Left renal pelvis (tissue), 4 donors: ENCODE data around the gene TYRP1. TPM values are rescaled to one million over a fixed set of nuclear protein-coding genes. Genes with fewer than 3 reads are reported as not detected.

Source experiments
- DNase-seq, 4 donors: peaks; one replicate each; pipeline ENCODE4 v3.0.0-alpha.2; 2013; ENCODE audit warnings: low read depth in 4 of 4, low spot score in 3 of 4
- polyA plus RNA-seq, 4 donors: library from polyadenylated mRNA; unstranded; fragments of 120-200 nt; gene quantifications; one replicate each; pipeline ENCODE4 v1.2.1, GENCODE V29; 2013; ENCODE audit not compliant: insufficient read length in 4 of 4

TYRP1 gene
- polyA plus RNA-seq, 4 donors, result 0.27 to 2.5 (median 1.7) TPM

DNA sequence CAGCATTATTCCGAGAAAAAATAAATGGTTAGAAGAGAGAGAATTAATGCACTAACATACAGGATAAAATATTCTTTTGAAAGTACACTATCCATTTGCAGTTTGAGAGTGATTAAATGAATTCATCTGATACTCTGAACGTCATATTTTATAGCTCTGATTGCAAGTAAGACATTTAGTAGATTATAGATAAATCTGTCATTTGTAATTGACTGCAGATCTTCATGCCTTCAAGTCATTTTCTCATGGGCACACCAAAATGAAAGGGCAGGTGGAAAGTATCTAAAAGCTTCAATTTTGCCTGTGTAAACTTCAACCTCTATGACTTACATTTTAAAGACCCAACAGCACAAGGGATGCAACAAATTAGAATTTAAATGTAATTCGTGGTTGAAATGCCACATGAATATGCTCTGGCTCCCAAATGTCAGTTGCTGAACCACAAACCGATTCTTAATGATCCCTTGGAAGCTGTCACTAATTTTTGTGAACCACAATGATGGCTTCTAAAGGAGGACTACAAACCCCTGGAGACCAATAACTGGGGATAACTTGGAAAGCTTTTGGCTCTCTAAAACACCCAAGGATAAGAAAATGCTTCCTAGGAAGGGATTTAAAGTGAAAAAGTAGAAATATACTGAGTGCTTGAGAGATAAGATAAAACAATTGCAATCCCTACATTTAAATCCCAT is 3.9 kb downstream of the TYRP1 start:
- DNase-seq, result no peak

- no peak for DNase-seq
These were observed 4.5 kb downstream of the TYRP1 start for GRCh38 chr9:12697719-12698118.

GRCh38 chr9:12698266-12698665 is 5.1 kb downstream of the TYRP1 start:
- no peak for DNase-seq

DNA sequence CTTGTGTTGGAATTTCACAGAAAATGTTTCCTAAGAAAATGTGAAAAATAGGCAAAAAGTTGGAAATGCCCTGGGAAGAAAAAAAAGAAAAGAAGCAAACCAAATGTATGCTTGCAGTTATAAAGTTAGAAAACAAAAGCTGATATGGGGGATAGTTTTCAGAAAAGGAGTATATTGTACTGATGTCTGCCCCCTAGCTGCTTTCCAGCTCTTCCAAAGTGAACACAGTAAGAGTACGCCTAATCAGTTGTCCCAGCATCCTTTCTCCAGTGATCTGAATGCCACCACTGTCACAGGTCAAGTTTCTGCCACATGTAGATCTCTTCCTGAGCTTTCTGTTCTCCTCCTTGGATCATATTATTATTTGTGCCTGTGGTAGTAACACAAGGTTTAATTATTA is 5.8 kb downstream of the TYRP1 start:
- DNase-seq, result no peak

- no peak for DNase-seq
These were observed 6.3 kb downstream of the TYRP1 start for GRCh38 chr9:12699529-12699928.

DNA sequence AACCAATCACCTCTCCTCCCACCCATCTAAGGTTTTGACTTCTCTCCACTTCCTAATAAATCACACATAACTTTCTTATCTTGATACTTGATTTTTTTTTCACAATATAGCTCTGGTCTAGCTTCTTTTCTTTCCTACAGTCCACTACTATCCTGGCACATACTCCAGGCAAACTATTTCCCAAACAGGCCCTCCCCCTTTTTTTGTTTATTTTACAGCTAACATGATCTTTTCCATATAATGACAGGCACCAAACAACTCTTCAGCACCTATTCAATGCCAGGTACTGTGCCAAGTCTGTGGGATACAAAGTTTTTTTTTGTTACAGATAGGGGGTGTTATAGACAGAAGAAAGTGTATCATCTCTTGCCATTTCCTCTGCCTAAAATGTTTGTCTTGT is 7.9 kb downstream of the TYRP1 start:
- DNase-seq, result no peak

DNA sequence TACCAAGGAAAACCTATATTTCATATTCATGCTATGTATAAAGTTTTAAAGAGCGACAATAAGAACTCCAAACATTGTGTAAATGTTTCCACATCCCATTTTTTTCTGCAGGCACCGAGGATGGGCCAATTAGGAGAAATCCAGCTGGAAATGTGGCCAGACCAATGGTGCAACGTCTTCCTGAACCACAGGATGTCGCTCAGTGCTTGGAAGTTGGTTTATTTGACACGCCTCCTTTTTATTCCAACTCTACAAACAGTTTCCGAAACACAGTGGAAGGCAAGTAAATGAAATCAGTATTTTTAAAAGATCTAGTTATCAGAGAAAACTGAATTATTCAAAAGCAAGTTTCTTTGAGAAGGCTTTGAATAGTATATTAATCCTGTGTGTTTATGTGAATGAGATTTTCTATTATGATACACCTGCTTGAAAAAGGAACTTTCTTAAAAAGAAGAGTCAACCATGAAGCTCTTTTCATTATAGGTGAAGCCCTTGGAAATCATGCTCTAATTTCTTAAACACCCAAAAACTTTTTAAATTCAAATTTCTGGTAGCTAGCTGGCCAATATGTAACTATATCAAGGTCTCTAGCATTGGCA is 9.1 kb downstream of the TYRP1 start:
- peak in 2 of 4 donors; percentile 26 to 35 for DNase-seq

DNA sequence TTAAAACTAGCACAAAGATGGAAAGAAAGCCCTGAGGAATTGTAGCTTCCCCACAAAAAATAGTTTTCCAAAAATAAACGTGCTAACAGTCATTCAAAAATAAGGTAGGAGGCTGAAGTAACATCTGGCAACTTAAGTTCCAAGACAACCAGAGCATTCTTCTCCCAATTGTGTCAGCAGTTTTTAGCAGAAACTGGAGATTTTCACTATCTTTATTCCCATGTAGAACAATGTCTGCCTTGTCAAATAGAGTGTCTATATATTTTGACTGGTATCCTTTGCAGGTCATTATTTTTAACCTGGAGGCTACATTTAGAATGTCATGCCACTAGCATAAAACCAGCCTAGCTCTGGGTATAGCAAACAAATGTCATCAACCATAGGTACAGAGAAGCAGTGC is 10.8 kb downstream of the TYRP1 start:
- DNase-seq, result no peak

GRCh38 chr9:12705738-12706391 is 12.7 kb downstream of the TYRP1 start:
- no peak for DNase-seq

DNA sequence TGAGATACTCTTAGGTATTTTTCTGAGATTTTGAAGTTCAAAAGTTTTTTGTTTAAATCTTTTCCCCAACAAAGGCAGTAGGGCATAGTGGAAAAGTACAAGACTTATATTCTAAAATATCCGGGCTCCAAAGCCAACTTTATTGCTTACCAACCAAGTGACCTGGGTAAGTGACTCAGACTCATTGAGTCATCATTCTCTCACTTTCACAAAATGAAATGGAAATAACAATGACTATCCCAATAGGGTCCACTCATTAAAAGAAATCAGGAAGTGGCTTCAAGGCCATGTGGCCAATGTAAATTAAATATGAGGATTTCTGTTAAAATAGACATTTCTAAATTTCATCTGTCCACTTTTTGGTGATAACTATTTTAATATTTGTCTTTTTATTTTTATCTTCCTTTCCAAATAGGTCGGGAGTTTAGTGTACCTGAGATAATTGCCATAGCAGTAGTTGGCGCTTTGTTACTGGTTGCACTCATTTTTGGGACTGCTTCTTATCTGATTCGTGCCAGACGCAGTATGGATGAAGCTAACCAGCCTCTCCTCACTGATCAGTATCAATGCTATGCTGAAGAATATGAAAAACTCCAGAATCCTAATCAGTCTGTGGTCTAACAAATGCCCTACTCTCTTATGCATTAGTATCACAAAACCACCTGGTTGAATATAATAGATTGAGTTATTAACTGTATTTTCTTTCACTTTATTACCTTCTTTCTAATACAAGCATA is 15.5 kb downstream of the TYRP1 start:
- DNase-seq, result no peak

GRCh38 chr9:12712532-12712931 is 19.3 kb downstream of the TYRP1 start:
- no peak for DNase-seq

- DNase-seq, result no peak
These were observed 22.1 kb downstream of the TYRP1 start for GRCh38 chr9:12715268-12715667.

DNA sequence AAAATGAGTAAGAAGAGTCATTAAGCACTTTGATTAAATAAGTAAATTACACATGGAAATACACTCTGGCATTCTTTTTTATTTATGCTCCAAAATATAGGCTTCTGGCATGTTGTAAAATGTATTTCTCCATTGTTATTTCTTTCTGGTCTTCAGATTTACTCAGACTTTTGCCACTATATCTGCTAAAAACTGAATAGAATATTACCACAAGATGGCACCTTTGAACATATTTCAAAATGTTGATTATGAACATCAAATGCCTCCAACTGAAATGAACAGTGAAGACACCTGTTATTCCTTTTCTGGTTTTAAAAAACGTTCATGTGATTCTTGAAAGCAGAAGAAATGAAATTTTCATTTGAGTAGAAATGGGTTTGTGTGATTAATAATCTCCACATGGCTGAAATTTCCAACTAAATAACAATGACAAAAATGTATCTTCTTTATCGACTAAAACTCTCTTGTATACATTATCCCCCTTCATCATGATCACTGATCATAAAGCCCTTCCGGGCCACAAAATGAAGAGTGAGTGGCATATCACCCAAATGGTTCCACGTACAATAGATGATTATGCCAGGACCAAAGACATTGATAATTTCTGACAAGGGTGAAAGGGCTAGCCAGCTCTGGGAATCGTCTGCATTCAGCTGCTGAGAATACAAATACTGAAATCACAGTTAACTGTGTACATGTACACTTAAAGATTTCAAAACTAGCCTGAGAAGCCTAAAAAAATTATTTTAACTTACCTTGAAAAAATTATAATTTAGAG is 23.8 kb downstream of the TYRP1 start:
- no peak for DNase-seq

- DNase-seq, result no peak
These were observed 24.7 kb downstream of the TYRP1 start for GRCh38 chr9:12717907-12718306.

- no peak for DNase-seq
These were observed 25.4 kb downstream of the TYRP1 start for GRCh38 chr9:12718482-12719026.

GRCh38 chr9:12719431-12719830 is 26.2 kb downstream of the TYRP1 start:
- peak in 2 of 4 donors; percentile 15 to 26 for DNase-seq

DNA sequence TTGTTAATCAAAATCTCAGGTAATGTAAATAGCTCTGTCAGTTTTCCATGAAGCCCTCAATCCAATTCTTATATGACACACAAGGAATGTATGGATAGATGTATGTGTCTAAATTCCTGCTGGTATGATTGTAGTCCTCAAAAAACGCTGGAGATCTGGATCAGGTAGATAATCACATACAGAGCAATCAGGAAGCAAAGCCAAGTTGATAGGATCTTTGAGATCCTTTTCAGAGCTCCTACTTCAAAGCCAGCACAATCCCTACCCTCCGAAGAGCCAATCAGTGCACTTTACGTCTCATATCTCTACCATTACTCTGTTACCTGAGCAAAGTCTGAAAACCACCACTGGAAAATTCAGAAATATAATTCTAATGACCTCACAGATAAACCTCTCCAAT is 27.4 kb downstream of the TYRP1 start:
- no peak for DNase-seq

DNA sequence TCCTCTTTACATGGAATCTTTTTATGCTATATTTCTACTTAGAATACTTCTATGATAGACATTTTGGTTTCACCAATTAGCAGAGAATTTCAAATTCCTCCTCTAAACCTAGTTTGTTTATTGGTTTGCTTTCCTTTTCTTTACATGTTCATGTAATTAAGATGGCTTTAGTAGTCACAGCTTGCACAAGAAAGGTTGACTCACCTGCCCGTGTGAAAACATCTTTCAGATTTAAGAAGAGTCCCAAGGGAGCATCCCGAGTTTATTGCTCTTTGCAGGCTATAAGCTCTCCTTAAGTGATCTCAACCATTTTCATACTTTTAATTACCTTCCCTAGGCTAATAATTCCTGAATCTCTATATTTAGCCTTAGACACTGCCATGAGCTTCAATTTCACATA is 28.9 kb downstream of the TYRP1 start:
- no peak for DNase-seq

GRCh38 chr9:12723409-12724028 is 30.3 kb downstream of the TYRP1 start:
- no peak for DNase-seq

DNA sequence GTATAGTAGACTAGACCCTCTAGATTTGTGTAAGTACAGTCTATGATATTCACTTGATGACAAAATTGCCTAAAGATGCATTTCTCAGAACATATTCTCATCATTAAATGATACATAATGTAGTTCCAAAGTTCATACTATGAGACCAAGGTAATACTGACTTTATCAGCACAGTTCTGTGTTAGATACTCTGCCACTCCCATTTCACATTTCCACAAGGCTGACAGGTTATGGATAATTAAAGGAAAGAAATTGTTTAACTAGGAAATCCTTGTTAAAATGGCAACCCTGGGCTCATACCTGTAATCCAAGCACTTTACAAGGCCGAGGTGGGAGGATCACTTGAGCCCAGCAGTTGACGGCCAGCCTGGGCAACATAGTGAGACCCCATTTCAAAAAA is 33.6 kb downstream of the TYRP1 start:
- DNase-seq, result no peak
